HG02763 (cell line): Measurements from ENCODE around the gene PRAMEF25.
"Not testable (repeated sequence)": the region's sequence is repeated elsewhere in the genome, so short reads cannot be mapped to it uniquely, and the experiment has no call there.

Experiments
- ATAC-seq: cut with Tn5 transposase; IDR thresholded peaks from one replicate; pipeline ENCODE4 v1.9.1; 2021; ENCODE audit warnings: mild to moderate bottlenecking, moderate library complexity; ENCODE audit not compliant: unreplicated experiment

The PRAMEF25 gene

GRCh38 chr1:13070474-13070873 is at the start of gene PRAMEF25:
PRAMEF25 (plus strand) TSS chr1:13070774; CDS start chr1:13073694, 2,920 bp downstream.
- not testable (repeated sequence) for ATAC-seq

- not testable (repeated sequence) for ATAC-seq
Observed at GRCh38 chr1:13056475-13056874, 14.1 kb upstream of the PRAMEF25 start, which contains the start of gene PRAMEF27. PRAMEF27 (minus strand) TSS chr1:13056575; CDS start chr1:13053659, 2,916 bp downstream.

- ATAC-seq, result not testable (repeated sequence)
Observed at GRCh38 chr1:13116754-13117153, 46.2 kb downstream of the PRAMEF25 start, which contains the start of gene HNRNPCL2. HNRNPCL2 (minus strand) TSS chr1:13116854; CDS start chr1:13116400, 454 bp downstream.
